HUDEP-2 (cell line): ENCODE data around the gene ZYG11A.
"Not testable (repeated sequence)": the region's sequence is repeated elsewhere in the genome, so short reads cannot be mapped to it uniquely, and the experiment has no call there.

ENCODE experiments used
- DNase-seq, 76 experiments: peaks; one replicate each; lab custom pipeline; 2025; ENCODE audit not compliant: unreplicated experiment in 76 of 76; lab: John Stamatoyannopoulos, UW

Gene ZYG11A

GRCh38 chr1:52869727-52870126 lies 27.2 kb downstream of the ZYG11A start:
- DNase-seq: not testable (repeated sequence)

DNA sequence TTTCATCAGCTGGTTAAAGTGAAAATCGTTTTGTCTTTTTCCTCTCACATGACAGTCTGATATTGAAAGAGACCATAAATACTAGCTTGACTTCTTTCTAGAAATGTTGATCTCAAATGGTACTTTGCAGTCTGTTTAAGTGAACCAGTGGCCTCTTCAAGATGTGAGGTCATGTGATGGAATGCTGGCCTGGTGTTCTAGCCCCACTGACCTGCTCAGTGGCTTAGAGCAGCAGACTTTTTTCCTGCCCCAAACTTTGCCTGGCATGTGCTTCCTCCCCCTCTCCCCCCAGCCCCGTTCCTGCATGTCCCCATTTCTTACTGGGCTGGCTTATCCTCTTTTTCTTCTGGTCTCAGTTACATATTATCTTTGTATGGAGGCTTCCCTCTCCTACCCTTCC lies 34.3 kb downstream of the ZYG11A start:
- no peak for DNase-seq

DNA sequence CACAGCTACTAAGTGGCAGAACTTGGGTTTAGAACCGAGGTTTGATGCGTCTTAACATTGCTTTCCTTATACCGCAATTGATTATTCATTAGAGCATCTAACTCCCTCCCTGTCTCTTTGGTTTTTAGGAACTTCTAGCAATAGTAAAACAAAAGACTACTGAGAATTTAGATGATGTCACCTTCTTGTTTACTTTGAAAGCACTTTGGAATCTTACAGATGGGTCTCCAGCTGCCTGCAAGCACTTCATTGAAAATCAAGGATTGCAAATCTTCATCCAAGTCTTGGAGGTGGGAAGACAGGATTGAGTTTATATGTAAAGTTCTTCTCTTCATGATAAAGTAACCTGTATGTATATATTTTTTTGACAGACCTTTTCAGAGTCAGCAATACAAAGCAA lies 35.0 kb downstream of the ZYG11A start:
- DNase-seq: no peak

DNA sequence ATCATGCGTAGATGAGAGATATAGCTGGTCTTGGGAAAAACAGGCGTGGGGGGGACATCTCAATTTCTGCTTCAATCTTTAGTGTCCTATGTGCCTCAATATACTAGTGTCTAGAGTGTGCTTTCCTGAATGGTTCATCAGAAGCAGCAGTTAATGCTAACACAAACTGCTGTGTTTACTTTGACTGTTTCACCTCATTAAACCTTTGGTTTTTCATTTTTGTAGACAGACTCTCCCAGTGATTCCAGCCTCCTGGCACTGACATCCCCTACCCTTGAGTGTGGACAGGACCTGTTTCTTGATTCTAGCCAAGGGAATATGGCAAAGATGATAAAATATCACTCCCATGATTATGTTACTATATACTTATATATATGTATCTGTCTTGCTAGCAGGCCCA lies 37.6 kb downstream of the ZYG11A start:
- DNase-seq: no peak

- DNase-seq: no peak
Observed at GRCh38 chr1:52887483-52887882, 44.9 kb downstream of the ZYG11A start.

DNA sequence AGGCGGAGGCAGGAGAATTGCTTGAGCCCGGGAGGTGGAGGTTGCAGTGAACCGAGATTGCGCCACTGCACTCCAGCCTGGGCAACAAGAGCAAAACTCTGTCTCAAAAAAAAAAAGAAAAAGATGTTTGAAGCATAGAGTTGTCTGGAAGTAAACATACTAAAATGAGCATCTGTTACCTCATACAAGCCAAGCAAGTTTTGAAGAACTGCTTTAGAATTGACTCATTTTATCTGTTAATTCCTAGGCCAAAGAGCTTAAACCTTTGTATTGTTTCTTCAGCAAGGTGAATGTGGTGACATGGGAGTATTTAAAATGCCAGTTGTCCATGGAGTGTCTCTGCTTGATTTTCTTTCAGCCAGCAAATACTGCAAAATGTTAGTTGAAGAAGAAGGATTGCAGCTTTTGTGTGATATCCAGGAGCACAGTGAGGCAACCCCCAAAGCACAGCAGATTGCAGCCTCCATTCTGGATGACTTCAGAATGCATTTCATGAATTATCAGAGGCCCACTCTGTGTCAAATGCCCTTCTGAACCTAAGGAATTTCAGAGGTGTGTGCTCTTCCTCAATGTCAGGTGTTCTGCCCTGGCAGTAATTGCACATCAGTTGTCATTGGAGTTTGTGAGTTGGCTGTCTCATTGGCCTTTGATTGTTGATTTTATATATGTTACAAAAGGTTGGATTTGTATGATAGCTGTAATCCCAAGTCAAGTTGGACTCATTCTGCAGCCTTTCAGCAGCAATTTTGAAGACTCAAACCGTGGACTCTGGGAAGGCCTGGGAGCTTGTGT lies 50.1 kb downstream of the ZYG11A start:
- DNase-seq: no peak

GRCh38 chr1:52899445-52899894 lies 56.9 kb downstream of the ZYG11A start:
- DNase-seq: no peak

DNA sequence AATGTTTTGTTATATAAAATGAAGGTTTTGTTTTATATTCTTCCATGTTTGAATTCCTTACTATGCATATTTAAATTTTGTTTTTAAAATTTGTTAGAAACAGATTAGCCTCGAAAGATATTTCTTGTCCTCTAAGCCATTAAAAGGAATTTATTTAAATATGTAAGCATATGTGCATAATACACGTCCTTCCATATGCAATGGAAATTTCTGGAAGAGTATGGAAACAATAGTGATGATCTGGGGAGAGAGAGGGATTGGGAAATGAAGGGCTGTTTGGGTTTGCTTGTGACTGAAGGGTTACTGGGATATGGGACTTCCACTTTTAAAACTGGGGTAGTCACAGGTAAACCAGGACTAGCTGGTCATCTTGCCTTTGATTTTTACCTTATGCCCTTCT lies 57.8 kb downstream of the ZYG11A start:
- DNase-seq: no peak

- DNase-seq: no peak
Observed at GRCh38 chr1:52901384-52901783, 58.8 kb downstream of the ZYG11A start.

DNA sequence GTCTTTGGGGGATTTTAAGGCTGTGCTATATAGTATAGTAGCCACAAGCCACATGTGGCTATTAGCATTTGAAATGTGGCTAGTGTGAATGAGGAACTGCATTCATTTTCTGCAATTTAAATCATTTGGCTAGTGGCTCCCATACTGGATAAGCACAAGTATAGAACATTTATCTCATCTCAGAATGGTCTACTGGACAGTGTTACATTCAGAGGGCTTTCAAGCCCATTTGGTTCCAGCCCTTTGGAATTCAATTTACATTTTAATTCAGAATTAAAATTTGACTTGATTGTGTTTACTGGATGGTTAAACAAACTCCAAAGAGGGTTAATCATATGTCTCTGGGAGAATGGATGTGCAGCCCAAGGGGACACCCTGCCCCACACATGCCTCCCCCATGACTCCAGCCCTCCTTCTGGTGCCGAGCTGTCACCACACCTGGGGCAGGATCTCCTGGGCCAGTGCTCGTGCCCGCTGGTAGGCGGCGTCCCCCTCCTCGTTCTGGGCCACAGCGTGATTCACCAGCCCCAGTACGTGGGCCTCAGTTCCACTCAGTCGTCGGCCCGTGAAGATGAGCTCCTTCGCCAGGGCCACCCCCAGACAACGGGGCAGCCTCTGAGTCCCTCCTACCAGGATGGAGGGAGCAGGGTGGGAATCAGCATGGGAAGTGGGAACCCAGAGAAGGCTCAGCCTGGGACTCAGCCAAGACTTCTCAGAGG lies 61.8 kb downstream of the ZYG11A start:
- no peak for DNase-seq

DNA sequence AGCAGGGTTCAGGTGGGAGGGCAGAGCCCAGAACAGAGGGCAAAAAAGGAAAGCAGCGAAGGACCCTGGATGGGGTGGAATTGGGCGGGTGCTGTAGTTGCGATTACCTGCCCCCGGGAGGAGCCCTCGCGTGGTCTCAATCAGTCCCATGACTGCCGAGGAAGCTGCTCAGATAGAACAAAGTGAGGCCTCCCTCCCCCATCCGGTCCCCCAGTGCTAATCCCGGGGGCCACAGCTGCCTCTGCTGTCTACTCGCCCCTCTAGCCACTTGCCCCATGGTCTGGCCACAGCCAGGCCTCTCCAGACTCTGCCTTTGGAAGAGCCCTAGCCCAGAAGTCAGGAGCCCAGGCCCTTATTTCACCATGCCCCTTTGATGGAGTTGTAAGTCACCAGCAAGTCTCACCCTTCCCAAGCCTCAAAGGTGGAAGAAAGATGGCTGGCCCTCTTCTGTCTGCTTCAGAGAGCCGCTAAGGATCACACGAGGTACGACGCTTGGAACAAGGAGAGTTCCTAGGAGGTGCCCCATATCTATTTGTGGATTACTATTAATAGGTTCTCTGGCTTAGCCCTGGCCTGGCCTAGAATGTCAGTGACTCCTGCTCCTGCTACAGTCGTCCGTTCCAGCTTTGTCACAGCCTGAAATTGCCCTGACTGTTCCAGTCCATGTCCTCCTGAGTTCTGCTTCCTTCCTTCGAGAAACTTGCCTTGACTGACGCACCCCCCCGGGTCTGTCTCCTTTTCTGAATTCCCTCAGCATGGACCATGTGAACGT lies 62.6 kb downstream of the ZYG11A start:
- DNase-seq: peak in 23 of 76 experiments; percentile 3 to 36 (median 16)

- peak in 6 of 76 experiments; percentile 6 to 26 (median 14) for DNase-seq
Observed at GRCh38 chr1:52906135-52906603, 63.6 kb downstream of the ZYG11A start.

DNA sequence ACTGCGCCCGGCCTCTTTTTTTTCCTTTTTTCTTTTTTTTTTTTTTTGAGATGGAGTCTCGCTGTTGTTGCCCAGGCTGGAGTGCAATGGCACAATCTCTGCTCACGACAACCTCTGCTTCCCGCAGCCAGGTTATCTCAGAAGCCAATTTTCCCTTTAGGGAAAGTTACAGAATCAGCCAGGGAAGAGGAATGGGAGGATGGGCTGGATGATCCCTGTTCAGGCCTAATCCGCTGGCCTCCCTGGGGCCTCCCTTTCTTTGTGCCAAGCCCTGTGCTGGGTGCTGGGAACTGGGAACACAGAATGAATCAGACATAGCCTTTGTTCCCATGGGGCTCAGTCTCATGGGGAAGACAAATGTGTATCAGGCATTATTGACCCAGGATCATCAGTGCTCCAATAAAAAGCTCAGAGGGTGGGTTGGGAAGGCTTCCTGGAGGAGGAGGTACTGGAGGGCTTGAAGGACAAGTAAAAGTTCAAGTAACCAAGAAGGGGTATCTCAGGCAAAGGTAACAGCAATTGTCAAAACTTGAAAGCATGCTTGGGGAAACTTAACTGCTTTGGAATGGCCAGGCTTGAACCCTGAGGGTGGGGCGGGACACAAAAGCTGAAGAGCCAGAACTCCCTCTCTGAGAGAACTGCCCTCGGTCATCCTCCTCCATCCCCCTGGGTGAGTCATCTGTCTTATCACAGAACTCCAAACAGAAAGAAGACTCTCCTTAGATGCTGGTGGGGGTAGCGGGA lies 64.7 kb downstream of the ZYG11A start:
- DNase-seq: peak in 11 of 76 experiments; percentile 8 to 35 (median 20)

DNA sequence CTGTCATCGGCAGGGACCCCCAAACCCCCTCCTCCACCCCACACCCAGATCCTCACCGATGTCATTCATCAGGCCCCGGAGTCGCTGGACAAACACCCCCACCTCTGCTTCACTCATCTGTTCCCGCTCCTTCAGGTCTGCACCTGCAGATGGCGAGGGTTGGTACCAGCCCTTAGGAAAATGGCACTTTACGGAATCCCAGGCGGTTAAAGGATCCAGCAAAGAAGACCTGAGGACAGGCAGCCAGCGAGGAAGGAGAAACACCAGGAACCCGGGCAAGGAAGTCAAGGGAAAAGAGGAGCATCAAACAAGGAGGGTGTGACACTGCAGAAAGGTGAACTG lies 65.2 kb downstream of the ZYG11A start:
- no peak for DNase-seq

- DNase-seq: no peak
Observed at GRCh38 chr1:52911541-52911940, 69.0 kb downstream of the ZYG11A start.

DNA sequence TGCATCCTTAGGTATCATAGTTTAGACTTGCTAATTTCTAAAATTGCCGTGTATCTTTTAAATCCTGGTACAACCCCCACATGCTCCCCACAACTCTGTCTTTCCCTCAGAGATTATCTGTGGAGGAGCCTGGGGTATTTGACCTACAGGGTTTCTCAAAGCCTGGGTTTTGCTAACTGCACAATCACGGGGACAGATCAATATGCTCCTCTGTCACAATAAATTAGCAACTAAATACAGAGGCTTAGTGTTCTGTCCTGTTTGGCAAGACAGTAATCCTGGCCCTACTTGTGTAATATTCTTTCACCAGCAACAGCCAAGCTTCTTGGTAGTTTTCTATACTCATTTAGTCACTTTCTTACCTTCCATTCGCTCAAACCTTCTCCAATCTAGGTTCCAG lies 70.5 kb downstream of the ZYG11A start:
- no peak for DNase-seq

GRCh38 chr1:52913537-52913936 lies 71.0 kb downstream of the ZYG11A start:
- peak in 4 of 76 experiments; percentile 6 to 18 (median 9) for DNase-seq

GRCh38 chr1:52914463-52914862 lies 71.9 kb downstream of the ZYG11A start:
- DNase-seq: no peak

DNA sequence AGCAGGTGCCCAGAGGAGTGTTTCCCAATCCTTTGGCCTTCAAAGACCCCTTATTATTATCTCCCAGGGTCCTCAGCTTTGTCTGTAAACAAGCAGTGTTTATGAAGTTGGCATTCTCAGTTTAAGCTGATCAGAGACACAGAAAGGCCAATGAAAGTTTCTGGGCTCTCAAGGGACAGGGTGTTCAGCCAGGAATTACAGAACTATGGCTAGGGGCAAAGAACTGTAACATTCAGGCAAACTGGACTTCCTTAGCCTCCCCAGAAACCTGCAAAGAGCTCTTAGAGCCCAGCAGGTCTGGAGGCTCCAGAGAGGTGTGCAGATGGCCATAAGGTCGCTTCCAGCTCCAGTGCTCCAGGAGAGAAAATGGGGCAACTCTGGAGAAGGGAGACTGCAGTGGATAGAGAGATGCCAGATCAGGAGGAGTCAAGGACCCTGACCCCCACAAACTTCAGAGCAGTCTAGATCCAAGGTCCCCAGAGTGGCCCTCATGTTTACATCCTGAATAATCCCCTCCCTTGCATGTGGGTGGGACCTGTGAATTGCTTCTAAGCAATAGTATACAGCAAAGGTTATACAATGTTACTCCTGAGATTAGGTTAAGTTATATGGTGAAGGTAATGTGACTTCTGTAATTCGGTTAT lies 72.8 kb downstream of the ZYG11A start:
- DNase-seq: no peak

DNA sequence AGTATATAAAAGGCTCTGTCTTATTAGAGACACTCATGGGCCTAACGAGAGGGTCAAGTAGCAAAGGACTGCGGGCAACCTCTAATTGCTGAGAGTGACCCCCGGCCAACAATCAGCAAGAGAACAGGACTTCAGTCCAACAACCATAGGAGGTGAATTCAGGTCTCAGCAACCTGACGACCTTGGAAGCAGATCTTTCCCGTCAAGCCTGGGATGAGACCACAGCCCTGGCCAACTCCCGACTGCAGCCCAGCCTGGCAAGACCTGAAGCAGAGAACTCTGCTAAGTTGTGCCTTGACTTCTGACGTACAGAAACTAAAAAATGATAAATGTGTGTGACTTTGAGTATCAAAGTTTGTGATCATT lies 73.3 kb downstream of the ZYG11A start:
- no peak for DNase-seq
